Measurements from ENCODE around the gene FOXC1.

The FOXC1 gene

GRCh38 chr6:1562171-1562955 lies 47.4 kb upstream of the FOXC1 start:
- H3K36me3 ChIP-seq (ENCODE audit: control insufficient read depth, low read length): no peaks in the 10 kb centered on the region
- H3K27me3 ChIP-seq (ENCODE audit: control insufficient read depth, low read length): no peaks in the 10 kb centered on the region; the same call in 1 of the 2 replicates
- no peak overlapping the region for H3K4me3 ChIP-seq (ENCODE audit: low read length)
- TF ChIP-seq CTCF (IDR thresholded peaks at IDR 0.05; ENCODE audit: low read depth, low read length, poor library complexity, severe bottlenecking): no peak
- TF ChIP-seq EZH2phosphoT487 (IDR thresholded peaks at IDR 0.05; ENCODE audit: borderline replicate concordance, low read length): no peak
- no peaks in the 10 kb centered on the region for H3K79me2 ChIP-seq (ENCODE audit: control insufficient read depth, low read length)
- H3F3A ChIP-seq (ENCODE audit: control insufficient read depth, insufficient read depth): no peaks in the 10 kb centered on the region
- no peaks in the 10 kb centered on the region for H3K4me1 ChIP-seq (ENCODE audit: control insufficient read depth, low read length)
- H3K9me2 ChIP-seq (replicated peaks; ENCODE audit: control insufficient read depth, low read length): no peaks in the 10 kb centered on the region
- H3K4me2 ChIP-seq (ENCODE audit: low read length): no peak overlapping the region
- no peak overlapping the region for H3K27ac ChIP-seq (ENCODE audit: low read depth, low read length)
- H3K9me3 ChIP-seq (ENCODE audit: control insufficient read depth, insufficient read depth, low read length): no peaks in the 10 kb centered on the region
- H4K20me1 ChIP-seq (ENCODE audit: control insufficient read depth, insufficient read depth, low read depth, low read length): no peaks in the 10 kb centered on the region

- H3K27me3 ChIP-seq (ENCODE audit: control insufficient read depth, low read length): no peaks in the 10 kb centered on the region
- no peaks in the 10 kb centered on the region for H3K9me2 ChIP-seq (replicated peaks; ENCODE audit: control insufficient read depth, low read length)
- no peak overlapping the region for H3K27ac ChIP-seq (ENCODE audit: low read depth, low read length)
- no peaks in the 10 kb centered on the region for H3K9me3 ChIP-seq (ENCODE audit: control insufficient read depth, insufficient read depth, low read length)
- H3K4me3 ChIP-seq (ENCODE audit: low read length): no peak overlapping the region
- no peaks in the 10 kb centered on the region for H3K36me3 ChIP-seq (ENCODE audit: control insufficient read depth, low read length)
- no peak overlapping the region for H3K4me2 ChIP-seq (ENCODE audit: low read length)
- H3K79me2 ChIP-seq (ENCODE audit: control insufficient read depth, low read length): no peaks in the 10 kb centered on the region
- TF ChIP-seq CTCF (IDR thresholded peaks at IDR 0.05; ENCODE audit: low read depth, low read length, poor library complexity, severe bottlenecking) (no peak), EZH2phosphoT487 (IDR thresholded peaks at IDR 0.05; ENCODE audit: borderline replicate concordance, low read length) (no peak)
- H3K4me1 ChIP-seq (ENCODE audit: control insufficient read depth, low read length): no peaks in the 10 kb centered on the region
- no peaks in the 10 kb centered on the region for H3F3A ChIP-seq (ENCODE audit: control insufficient read depth, insufficient read depth)
- H4K20me1 ChIP-seq (ENCODE audit: control insufficient read depth, insufficient read depth, low read depth, low read length): no peaks in the 10 kb centered on the region
Observed at GRCh38 chr6:1569377-1569776, 40.3 kb upstream of the FOXC1 start.

DNA sequence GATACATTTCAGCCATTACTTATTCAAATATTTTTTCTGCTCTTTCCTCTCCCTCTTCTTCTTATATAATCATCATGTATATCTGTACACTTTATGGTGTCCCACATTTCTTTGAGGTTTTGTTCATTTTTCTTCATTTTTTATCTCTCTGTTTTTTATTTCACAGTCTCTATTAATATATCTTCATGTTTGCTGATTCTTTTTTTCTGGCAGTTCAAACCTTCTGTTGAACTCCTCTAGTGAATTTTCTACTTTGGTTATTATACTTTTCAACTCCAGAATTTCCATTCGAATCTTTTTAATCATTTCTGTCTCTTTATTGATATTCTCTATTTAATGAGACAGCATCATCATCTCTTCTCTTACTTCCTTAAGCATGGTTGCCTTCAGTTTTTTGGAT lies 38.9 kb upstream of the FOXC1 start:
- Histone ChIP-seq H3K4me1 (ENCODE audit: control insufficient read depth, low read length) (no peaks in the 10 kb centered on the region), H3K27ac (ENCODE audit: low read depth, low read length) (no peak overlapping the region), H3K36me3 (ENCODE audit: control insufficient read depth, low read length) (no peaks in the 10 kb centered on the region), H4K20me1 (ENCODE audit: control insufficient read depth, insufficient read depth, low read depth, low read length) (no peaks in the 10 kb centered on the region), H3K79me2 (ENCODE audit: control insufficient read depth, low read length) (no peaks in the 10 kb centered on the region), H3K9me3 (ENCODE audit: control insufficient read depth, insufficient read depth, low read length) (no peaks in the 10 kb centered on the region), H3K4me3 (ENCODE audit: low read length) (no peak overlapping the region), H3F3A (ENCODE audit: control insufficient read depth, insufficient read depth) (no peaks in the 10 kb centered on the region), H3K27me3 (ENCODE audit: control insufficient read depth, low read length) (no peaks in the 10 kb centered on the region), H3K4me2 (ENCODE audit: low read length) (no peak overlapping the region), H3K9me2 (replicated peaks; ENCODE audit: control insufficient read depth, low read length) (no peaks in the 10 kb centered on the region)
- TF ChIP-seq CTCF (IDR thresholded peaks at IDR 0.05; ENCODE audit: low read depth, low read length, poor library complexity, severe bottlenecking) (no peak), EZH2phosphoT487 (IDR thresholded peaks at IDR 0.05; ENCODE audit: borderline replicate concordance, low read length) (no peak)
